HG02943 (cell line): ENCODE results near the gene NFATC4.
"Not testable (repeated sequence)": the region's sequence is repeated elsewhere in the genome, so short reads cannot be mapped to it uniquely, and the experiment has no call there.

Source experiments
- ATAC-seq: cut with Tn5 transposase; IDR thresholded peaks from one replicate; pipeline ENCODE4 v1.9.1; 2021; ENCODE audit warnings: mild to moderate bottlenecking, low read depth, moderate library complexity; ENCODE audit not compliant: unreplicated experiment

The NFATC4 gene

GRCh38 chr14:24366413-24366720 is 1.6 kb upstream of the NFATC4 start:
- ATAC-seq, result peak; percentile 2

GRCh38 chr14:24366721-24367513 is 1.1 kb upstream of the NFATC4 start:
- peak; percentile 56 for ATAC-seq

GRCh38 chr14:24368212-24368561 is 203 bp downstream of the NFATC4 start:
- ATAC-seq, result no peak

DNA sequence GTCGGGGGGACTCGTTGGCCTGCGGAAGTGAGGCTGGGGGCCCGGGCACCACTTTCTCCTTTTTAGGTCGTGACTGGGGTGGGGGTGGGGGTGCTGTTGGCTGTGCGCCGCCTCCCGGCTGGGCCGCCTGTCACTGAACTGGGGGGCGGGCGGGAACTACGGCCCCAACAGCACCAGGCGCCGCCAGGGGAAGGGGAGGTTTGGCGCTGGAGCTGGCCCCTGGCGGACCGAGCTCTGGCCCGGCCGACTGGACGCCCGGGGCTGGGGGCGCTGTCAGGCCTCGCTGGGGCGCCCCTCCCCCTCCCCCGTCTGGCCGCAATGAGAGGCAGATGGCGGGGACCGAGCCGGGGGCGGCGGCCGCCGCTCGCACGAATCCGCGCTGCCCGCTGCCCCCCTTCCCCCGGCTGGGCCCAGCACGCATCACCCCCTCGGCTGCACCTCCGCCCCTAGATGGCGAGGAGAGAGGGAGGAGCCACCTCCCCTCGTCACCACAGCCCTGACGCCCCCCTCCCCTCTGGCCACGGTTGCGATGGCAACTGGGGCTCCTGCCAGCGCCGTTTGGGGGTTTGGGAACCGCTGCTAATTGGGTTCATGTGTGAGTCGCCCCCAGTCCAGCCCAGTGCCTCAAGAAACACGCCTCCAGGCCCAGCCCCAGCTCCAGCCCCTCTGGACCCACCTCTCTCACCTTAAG is 723 bp downstream of the NFATC4 start:
- ATAC-seq, result no peak

DNA sequence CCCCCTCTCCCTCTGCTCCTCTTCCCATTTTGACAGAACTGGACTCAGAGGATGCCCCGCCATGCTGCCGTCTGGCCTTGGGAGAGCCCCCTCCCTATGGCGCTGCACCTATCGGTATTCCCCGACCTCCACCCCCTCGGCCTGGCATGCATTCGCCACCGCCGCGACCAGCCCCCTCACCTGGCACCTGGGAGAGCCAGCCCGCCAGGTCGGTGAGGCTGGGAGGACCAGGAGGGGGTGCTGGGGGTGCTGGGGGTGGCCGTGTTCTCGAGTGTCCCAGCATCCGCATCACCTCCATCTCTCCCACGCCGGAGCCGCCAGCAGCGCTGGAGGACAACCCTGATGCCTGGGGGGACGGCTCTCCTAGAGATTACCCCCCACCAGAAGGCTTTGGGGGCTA is 1.5 kb downstream of the NFATC4 start:
- no peak for ATAC-seq

DNA sequence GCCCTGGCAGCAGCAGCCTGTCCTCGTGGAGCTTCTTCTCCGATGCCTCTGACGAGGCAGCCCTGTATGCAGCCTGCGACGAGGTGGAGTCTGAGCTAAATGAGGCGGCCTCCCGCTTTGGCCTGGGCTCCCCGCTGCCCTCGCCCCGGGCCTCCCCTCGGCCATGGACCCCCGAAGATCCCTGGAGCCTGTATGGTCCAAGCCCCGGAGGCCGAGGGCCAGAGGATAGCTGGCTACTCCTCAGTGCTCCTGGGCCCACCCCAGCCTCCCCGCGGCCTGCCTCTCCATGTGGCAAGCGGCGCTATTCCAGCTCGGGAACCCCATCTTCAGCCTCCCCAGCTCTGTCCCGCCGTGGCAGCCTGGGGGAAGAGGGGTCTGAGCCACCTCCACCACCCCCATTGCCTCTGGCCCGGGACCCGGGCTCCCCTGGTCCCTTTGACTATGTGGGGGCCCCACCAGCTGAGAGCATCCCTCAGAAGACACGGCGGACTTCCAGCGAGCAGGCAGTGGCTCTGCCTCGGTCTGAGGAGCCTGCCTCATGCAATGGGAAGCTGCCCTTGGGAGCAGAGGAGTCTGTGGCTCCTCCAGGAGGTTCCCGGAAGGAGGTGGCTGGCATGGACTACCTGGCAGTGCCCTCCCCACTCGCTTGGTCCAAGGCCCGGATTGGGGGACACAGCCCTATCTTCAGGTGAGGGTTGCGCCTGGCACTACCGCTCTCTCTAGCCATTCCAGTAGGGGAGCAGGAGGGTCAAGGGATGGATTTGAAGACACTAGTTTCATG is 2.1 kb downstream of the NFATC4 start:
- no peak for ATAC-seq

GRCh38 chr14:24370748-24371147 is 2.8 kb downstream of the NFATC4 start:
- no peak for ATAC-seq

- not testable (repeated sequence) for ATAC-seq
These were observed 3.6 kb downstream of the NFATC4 start for GRCh38 chr14:24371605-24372004.

DNA sequence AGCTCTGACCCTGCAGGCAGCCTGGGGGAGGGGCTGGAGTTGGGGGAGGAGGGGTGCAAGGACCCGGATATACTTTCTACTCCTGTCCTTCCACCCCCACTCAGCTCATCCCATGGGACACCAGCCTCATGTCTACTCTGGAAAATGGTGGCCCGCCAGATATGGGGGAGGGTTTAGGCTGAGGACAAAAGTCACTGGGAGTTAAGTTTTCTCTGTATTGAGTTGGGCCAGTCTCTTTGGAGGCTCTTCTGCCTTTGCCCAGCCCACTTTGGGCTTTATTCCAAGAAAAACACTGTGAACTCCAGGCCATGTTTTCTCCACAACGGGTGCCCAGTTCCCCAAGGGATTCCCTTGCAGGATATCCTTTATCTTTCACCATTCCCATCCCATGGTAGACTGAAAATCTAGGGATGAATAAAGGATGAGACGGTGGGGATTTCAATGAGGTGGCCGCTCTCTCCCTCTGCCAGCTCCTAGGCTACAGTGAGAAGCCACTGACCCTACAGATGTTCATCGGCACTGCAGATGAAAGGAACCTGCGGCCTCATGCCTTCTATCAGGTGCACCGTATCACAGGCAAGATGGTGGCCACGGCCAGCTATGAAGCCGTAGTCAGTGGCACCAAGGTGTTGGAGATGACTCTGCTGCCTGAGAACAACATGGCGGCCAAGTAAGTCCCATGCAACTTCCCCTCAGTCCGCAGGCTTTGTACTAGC is 4.9 kb downstream of the NFATC4 start:
- no peak for ATAC-seq

DNA sequence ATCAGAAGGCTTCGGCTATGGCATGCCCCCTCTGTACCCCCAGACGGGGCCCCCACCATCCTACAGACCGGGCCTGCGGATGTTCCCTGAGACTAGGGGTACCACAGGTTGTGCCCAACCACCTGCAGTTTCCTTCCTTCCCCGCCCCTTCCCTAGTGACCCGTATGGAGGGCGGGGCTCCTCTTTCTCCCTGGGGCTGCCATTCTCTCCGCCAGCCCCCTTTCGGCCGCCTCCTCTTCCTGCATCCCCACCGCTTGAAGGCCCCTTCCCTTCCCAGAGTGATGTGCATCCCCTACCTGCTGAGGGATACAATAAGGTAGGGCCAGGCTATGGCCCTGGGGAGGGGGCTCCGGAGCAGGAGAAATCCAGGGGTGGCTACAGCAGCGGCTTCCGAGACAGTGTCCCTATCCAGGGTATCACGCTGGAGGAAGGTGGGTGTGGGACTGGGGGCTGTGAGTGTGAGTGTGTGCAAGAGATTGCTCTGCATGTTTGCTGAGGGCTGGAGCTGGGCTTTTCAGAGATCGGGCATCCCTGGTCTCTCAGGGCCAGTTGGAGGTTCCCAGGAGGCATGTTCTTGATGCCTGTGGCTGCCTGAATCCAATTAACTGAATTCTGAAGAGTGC is 8.6 kb downstream of the NFATC4 start:
- no peak for ATAC-seq

GRCh38 chr14:24377126-24377525 is 9.1 kb downstream of the NFATC4 start:
- no peak for ATAC-seq

DNA sequence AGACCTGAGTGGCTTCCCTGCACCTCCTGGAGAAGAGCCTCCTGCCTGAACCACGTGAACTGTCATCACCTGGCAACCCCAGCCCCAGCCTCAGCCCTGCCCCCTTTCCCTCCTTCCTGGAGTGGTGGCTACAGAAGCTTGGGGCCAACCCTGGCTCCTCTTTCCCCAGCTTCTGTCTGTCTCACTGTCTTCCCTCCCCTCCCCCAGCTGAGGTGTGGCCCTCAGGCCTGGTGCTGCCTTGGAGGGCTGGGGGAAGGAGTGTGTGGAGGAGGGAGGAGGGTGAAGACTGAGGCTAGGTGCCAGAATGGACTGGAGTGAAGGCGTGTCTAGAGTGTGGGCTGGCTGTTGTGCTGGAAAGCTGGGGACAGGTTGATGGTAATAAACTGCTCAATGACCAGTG is 9.7 kb downstream of the NFATC4 start:
- ATAC-seq, result no peak

- ATAC-seq, result no peak
These were observed 10.3 kb downstream of the NFATC4 start for GRCh38 chr14:24378327-24378726.

- ATAC-seq, result no peak
These were observed 11.3 kb downstream of the NFATC4 start for GRCh38 chr14:24378981-24379906.

GRCh38 chr14:24379907-24380730 is 12.1 kb downstream of the NFATC4 start:
- no peak for ATAC-seq

DNA sequence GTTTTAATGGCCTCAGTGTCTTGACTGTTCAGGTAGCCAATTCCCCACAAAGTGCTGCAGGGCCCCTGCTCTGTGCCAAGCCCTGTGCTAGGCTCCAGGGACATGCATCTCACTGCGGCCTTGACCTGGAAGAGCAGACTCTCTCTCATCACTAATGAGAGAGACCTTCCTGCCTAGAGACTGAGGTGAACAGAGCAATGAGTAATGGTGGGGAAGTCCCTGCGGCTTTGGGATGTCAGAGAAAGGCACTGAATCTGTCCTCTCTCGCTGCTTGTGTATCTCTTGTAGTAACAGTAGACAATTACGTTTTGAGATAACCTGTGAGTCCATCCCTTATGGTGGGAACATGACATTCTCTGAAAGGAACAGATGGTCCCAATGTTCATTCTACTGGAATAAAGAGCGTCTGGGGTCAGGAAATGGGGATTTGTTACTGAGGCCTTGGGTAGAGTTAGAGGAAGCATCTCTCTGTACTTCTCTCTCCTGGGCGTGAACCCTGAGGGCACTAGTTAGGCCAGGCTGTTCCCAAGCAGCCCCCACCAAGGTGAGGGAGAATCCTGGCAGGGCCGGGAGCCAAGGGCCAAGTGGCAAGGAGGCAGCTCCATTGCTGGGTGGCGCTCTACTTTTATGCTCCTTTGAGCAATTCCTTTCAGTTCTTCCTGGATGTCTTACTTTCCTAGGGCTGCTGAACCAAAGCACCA is 13.5 kb downstream of the NFATC4 start:
- ATAC-seq, result no peak

DNA sequence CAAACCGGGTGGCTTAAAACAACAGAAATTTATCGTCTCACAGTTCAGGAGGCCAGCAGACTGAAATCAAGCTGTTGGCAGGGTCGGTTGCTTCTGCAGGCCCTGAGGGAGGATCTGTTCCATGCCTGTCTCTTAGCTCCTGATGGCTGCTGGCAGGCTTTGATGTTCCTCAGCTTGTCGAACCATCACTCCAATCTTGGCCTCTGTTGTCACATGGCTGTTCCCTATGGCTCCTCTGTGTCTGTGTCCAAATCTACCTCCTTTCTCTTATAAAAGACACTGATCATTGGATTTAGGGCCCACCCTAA is 14.0 kb downstream of the NFATC4 start:
- ATAC-seq, result no peak

DNA sequence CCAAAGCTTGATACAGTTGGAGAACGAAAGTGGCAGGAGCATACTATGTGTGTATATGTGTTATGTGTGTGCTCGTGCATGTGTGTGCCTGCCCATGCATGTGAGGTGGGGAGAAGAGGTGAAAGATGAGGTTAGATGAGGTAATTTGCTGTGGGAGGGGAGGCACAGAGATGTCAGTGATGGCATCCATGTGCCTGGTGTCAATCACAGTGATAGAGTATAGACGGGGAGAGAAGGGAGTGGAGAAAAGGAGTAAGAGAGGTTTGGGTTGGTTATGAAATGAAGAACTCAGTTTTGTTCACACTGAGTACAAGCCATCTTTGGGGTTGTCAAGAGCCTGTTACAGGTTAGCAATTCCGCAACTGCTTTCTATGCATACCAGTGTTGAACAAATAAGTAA is 16.2 kb downstream of the NFATC4 start:
- ATAC-seq, result no peak
